Ovary (tissue), 3 donors: ENCODE results near the gene HOXB1.

Experiments
- EP300 ChIP-seq: sonication (generic); formaldehyde crosslinking; IDR thresholded peaks from one replicate; pipeline ENCODE4 v1.6.1; 2017; ENCODE audit warnings: antibody characterized with exemption
- POLR2A ChIP-seq: fragments of 450-650 bp; IDR thresholded peaks from one replicate; pipeline ENCODE4 v1.6.1; 2017; ENCODE audit warnings: antibody characterized with exemption, mild to moderate bottlenecking, moderate library complexity
- TF ChIP-seq, protein P1 (sequence below), 3 donors: fragments of 450-650 bp in 2 of 3; fragments of 200-600 bp in 1 of 3; IDR thresholded peaks; one replicate each; pipeline versions ENCODE4 v1.5.1 to v1.8.0; 2016 to 2022; ENCODE audit warnings: antibody characterized with exemption in 3 of 3, mild to moderate bottlenecking in 1 of 3
- donor health status: DM: no; HTN: no; CAD: no.

DNA sequence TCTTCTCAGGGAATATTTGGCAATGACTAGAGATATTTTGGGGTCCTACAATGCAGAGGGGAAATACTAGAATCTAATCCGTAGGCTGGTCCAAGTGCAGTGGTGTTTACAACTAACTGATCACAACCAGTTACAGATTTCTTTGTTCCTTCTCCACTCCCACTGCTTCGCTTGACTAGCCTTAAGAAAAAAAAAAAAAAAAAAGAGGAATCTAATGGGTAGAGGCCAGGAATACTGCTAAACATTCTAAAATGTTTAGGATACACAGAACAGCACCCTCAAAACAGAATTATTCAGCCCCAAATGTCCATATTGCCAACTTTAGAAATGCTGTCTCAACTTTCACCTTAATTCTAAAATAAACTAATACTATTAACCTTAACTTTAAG lies 51.8 kb downstream of the HOXB1 start:
- TF ChIP-seq, protein P1, sequence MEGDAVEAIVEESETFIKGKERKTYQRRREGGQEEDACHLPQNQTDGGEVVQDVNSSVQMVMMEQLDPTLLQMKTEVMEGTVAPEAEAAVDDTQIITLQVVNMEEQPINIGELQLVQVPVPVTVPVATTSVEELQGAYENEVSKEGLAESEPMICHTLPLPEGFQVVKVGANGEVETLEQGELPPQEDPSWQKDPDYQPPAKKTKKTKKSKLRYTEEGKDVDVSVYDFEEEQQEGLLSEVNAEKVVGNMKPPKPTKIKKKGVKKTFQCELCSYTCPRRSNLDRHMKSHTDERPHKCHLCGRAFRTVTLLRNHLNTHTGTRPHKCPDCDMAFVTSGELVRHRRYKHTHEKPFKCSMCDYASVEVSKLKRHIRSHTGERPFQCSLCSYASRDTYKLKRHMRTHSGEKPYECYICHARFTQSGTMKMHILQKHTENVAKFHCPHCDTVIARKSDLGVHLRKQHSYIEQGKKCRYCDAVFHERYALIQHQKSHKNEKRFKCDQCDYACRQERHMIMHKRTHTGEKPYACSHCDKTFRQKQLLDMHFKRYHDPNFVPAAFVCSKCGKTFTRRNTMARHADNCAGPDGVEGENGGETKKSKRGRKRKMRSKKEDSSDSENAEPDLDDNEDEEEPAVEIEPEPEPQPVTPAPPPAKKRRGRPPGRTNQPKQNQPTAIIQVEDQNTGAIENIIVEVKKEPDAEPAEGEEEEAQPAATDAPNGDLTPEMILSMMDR (IDR thresholded peaks at IDR 0.05), result no peak
- no peak for TF ChIP-seq EP300
- no peak for TF ChIP-seq POLR2A
